EH (cell line): Measurements from ENCODE around the gene TBC1D2.
"Not testable (repeated sequence)": the region's sequence is repeated elsewhere in the genome, so short reads cannot be mapped to it uniquely, and the experiment has no call there.

ENCODE experiments used
- DNase-seq: peaks from one replicate; pipeline ENCODE4 v3.0.0-alpha.2; 2015; ENCODE audit warnings: low read depth

TBC1D2 gene, protein sequence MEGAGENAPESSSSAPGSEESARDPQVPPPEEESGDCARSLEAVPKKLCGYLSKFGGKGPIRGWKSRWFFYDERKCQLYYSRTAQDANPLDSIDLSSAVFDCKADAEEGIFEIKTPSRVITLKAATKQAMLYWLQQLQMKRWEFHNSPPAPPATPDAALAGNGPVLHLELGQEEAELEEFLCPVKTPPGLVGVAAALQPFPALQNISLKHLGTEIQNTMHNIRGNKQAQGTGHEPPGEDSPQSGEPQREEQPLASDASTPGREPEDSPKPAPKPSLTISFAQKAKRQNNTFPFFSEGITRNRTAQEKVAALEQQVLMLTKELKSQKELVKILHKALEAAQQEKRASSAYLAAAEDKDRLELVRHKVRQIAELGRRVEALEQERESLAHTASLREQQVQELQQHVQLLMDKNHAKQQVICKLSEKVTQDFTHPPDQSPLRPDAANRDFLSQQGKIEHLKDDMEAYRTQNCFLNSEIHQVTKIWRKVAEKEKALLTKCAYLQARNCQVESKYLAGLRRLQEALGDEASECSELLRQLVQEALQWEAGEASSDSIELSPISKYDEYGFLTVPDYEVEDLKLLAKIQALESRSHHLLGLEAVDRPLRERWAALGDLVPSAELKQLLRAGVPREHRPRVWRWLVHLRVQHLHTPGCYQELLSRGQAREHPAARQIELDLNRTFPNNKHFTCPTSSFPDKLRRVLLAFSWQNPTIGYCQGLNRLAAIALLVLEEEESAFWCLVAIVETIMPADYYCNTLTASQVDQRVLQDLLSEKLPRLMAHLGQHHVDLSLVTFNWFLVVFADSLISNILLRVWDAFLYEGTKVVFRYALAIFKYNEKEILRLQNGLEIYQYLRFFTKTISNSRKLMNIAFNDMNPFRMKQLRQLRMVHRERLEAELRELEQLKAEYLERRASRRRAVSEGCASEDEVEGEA

GRCh38 chr9:98255578-98256296 is at the start of gene TBC1D2:
TSS of gene TBC1D2 (minus strand) at chr9:98255649. CDS start at chr9:98255541, 108 bp downstream.
- peak; percentile 92 for DNase-seq

DNA sequence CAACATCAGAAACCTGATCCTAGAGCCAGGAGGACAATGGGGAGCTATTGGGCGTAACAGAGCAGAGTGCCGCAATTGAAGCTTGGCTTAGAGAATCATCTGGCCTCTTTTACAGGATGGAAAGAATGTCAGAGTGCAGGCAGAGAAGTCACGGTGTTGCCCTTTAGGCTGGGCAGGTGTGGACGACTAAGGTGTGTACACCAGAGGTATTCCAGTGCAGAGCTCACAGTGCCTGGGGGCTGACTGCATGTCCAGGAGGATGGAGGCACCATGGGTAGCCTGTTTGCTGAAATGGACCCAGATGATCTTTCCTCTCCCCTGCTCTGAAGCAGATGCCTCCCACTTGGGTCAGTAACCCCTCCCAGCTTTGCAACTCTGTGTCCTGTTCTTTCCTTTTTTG is 48.9 kb upstream of the TBC1D2 start:
- DNase-seq: no peak

DNA sequence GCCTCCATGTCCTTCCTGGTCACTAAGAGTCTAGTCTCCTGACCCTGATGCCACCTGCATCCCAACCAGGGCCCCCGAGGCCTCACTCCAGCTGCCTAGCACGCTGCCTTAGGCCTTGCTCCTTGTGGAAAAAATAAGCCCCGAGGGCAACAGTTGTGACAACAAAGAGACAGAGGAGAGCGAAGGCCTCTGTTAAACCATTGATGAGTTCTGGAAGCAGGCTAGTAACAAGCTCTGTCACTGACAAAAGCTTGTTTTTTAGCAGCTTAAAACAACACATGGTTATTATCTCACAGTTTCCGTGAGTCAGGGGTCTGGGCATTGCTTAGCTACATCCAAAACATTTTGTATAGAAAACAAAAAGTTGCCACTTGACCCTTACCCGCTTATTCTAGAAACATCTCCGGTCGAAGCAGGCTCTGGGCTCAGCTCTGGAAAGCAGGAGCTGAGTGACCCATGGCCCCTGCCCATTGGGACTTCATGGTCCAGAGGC is 48.2 kb upstream of the TBC1D2 start:
- no peak for DNase-seq

DNA sequence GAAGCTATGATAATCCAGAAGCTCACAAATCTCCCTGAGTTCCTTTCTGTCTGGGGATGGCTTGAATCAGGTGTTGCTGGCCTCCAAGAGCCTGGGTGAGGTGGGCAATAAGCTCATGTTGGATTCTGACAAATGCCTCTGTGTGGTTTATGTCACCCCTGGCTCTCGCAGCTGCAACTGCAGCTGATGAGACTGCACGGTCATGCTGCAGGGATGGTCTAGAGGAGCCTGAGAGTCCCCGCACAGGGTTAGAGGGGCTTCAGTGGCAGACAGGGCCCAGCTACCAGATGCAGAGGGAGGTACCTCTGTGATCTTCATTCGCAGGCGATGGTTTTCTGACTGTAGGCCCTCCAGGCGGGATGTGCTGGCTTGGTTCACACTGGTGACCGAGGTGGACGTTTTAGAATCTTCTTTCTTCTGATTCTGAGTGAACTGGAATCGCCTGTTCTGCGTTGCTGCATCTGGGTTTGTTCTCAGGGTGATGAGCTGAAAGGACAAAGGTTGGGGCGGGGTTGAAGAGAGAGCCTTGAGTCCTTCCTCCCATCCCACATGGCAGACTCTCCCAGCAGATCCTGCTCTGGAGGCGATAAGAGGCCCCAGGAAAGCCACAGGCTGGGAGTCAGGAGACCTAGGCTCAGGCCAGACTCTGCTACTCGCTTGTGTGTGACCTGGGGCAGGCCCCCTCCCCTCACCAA is 47.6 kb upstream of the TBC1D2 start:
- no peak for DNase-seq

DNA sequence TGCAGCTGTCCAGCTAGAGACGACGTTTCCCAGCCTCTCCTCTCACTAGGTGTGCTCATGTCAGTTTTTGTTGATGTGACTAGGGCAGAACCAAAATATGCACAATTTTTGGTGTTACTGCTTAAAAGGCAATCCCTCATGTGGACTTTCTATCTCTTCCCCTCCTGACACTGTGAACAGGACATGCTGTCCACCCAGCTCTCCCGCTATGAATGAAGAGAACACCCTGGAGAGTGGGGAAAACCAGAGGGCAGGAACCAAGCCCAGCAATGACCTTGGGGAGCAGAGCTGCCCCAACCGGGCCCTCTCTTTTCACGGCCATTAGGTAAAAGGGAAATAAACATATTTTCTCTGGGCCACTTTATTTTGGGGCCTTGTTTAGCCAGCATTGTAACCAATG is 46.7 kb upstream of the TBC1D2 start:
- no peak for DNase-seq

GRCh38 chr9:98300611-98301010 is 45.2 kb upstream of the TBC1D2 start:
- DNase-seq: no peak

- DNase-seq: no peak
Measured at GRCh38 chr9:98298476-98298875, 43.0 kb upstream of the TBC1D2 start.

GRCh38 chr9:98295824-98296223 is 40.4 kb upstream of the TBC1D2 start:
- DNase-seq: no peak

- DNase-seq: no peak
Measured at GRCh38 chr9:98291820-98292219, 36.4 kb upstream of the TBC1D2 start.

- DNase-seq: no peak
Measured at GRCh38 chr9:98290411-98290810, 35.0 kb upstream of the TBC1D2 start.

- DNase-seq: no peak
Measured at GRCh38 chr9:98289614-98290201, 34.3 kb upstream of the TBC1D2 start.

GRCh38 chr9:98288881-98289280 is 33.4 kb upstream of the TBC1D2 start:
- DNase-seq: no peak

- no peak for DNase-seq
Measured at GRCh38 chr9:98287384-98287783, 31.9 kb upstream of the TBC1D2 start.

- DNase-seq: no peak
Measured at GRCh38 chr9:98285446-98285845, 30.0 kb upstream of the TBC1D2 start.

- DNase-seq: no peak
Measured at GRCh38 chr9:98284754-98285153, 29.3 kb upstream of the TBC1D2 start.

GRCh38 chr9:98283143-98283542 is 27.7 kb upstream of the TBC1D2 start:
- not testable (repeated sequence) for DNase-seq

- DNase-seq: no peak
Measured at GRCh38 chr9:98281281-98281680, 25.8 kb upstream of the TBC1D2 start.

DNA sequence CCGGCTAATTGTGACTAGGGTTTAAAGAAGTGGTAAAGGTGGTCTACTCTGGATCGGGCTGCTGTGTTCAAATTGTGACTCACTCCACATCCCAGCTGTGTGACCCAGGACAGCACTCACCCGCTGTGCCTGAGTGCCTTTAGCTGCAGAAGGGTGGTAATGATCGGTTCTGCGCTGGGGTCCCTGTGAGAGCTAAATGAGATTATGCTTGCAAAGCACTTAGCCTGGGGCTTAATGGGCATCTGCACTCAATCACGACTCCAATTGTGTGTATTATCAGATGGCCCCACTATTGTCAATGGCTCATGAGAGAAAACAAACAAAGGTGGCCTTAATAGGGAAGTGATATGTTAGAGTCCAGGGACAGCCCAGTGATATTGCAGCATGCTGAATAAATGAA is 25.1 kb upstream of the TBC1D2 start:
- no peak for DNase-seq

DNA sequence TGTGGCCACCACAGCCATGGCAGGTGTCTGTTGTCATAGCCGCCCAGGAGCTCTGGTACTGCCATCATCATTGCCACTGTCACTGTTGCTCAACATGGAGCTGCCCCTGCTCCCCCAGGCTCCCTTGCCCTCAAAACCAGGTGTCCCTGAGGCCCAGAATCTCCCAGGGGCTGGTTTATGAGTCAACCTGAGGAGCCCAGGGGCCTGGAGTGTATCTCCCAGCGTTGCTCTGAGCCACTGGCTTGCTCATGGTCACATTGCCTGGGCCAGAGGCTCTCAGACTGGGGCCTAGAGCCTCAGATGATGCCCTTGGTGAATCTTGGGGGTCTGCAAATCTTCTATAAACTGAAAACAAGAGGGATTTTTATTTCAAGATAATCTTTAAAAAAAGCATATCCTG is 24.7 kb upstream of the TBC1D2 start:
- no peak for DNase-seq

DNA sequence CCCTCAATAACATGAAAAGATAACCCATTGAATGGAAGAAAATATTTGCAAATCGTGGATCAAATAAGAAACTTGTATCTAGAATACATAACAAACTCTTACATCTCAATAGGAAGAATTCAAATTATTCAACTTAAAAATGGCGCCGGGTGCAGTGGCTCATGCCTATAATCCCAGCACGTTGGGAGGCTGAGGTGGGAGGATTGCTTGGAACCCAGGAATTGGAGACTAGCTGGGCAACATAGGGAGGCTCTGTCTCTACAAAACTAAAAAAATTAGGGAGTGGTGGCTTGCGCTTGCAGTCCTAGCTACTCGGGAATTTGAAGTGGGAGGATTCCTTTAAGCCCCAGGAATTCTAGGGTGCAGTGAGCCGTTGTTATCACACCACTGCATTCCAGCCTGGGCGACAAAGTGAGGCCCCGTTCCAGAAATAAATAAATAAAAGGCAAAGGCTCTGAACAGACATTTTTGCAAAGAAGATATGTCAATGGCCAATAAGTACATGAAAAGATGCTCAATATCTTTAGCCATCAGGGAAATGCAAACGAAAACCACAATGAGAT is 21.5 kb upstream of the TBC1D2 start:
- DNase-seq: no peak

GRCh38 chr9:98275159-98275558 is 19.7 kb upstream of the TBC1D2 start:
- no peak for DNase-seq
